Endothelial cell (in vitro differentiated cells): ENCODE measurements around the gene GFY. TPM values are rescaled to one million over a fixed set of nuclear protein-coding genes. Genes with fewer than 3 reads are reported as not detected.

Experiments used
- DNase-seq: peaks from one replicate; pipeline ENCODE4 v3.0.0; 2021; ENCODE audit warnings: low spot score
- H3K27ac Mint-ChIP-seq: one replicate; pipeline ENCODE4 v1.8.0; 2021; ENCODE audit warnings: mixed read lengths, inconsistent platforms; ENCODE audit not compliant: unreplicated experiment
- H3K27me3 Mint-ChIP-seq: one replicate; pipeline ENCODE4 v1.8.0; 2021; ENCODE audit warnings: mild to moderate bottlenecking, moderate library complexity, mixed read lengths, inconsistent platforms; ENCODE audit not compliant: unreplicated experiment
- H3K36me3 Mint-ChIP-seq: one replicate; pipeline ENCODE4 v1.8.0; 2021; ENCODE audit warnings: mild to moderate bottlenecking, low read depth, mixed read lengths, inconsistent platforms; ENCODE audit not compliant: unreplicated experiment
- H3K4me1 Mint-ChIP-seq: one replicate; pipeline ENCODE4 v1.8.0; 2021; ENCODE audit warnings: mild to moderate bottlenecking, mixed read lengths, inconsistent platforms; ENCODE audit not compliant: unreplicated experiment
- H3K4me3 Mint-ChIP-seq: one replicate; pipeline ENCODE4 v1.8.0; 2021; ENCODE audit warnings: mild to moderate bottlenecking, mixed read lengths, inconsistent platforms; ENCODE audit not compliant: unreplicated experiment
- H3K9me3 Mint-ChIP-seq: one replicate; pipeline ENCODE4 v1.8.0; 2021; ENCODE audit warnings: mixed read lengths, inconsistent platforms; ENCODE audit not compliant: unreplicated experiment
- CTCF ChIP-seq: fragments of 200-600 bp; sonication (generic); IDR thresholded peaks from one replicate; pipeline ENCODE4 v1.5.0; 2021; ENCODE audit warnings: antibody characterized with exemption; ENCODE audit not compliant: unreplicated experiment
- total RNA-seq: library from RNA; stranded (reverse); fragmentation: NEBNext Ultra II Directional; extraction: Animal tissue kit (Norgen Biotek cat#: 25700); gene quantifications from one replicate; pipeline ENCODE4 v1.2.1, GENCODE V29; 2021; ENCODE audit not compliant: unreplicated experiment

The GFY gene
- total RNA-seq, 1 donor from 2014 or later, result not detected

GRCh38 chr19:49448432-49448786 lies 23.2 kb downstream of the GFY start:
- Mint-ChIP-seq H3K27me3 (peaks cover 23% of the 10 kb centered on the region), H3K4me1 (peaks cover 24% of the 10 kb centered on the region), H3K9me3 (no peaks in the 10 kb centered on the region), H3K4me3 (peak overlapping the region; percentile 85), H3K36me3 (peaks cover 31% of the 10 kb centered on the region), H3K27ac (peak overlapping the region; percentile 3)
- no peak for DNase-seq
- TF ChIP-seq CTCF, result no peak

GRCh38 chr19:49450405-49450804 lies 25.2 kb downstream of the GFY start:
- H3K9me3 Mint-ChIP-seq, result no peaks in the 10 kb centered on the region
- H3K27me3 Mint-ChIP-seq, result peaks cover 29% of the 10 kb centered on the region
- DNase-seq, result no peak
- H3K27ac Mint-ChIP-seq, result peak overlapping the region; percentile 78
- H3K4me1 Mint-ChIP-seq, result peaks cover 31% of the 10 kb centered on the region
- no peak for TF ChIP-seq CTCF
- H3K4me3 Mint-ChIP-seq, result peak overlapping the region; percentile 88
- H3K36me3 Mint-ChIP-seq, result peaks cover 35% of the 10 kb centered on the region

- H3K4me1 Mint-ChIP-seq, result peaks cover 31% of the 10 kb centered on the region
- peaks cover 31% of the 10 kb centered on the region for H3K27me3 Mint-ChIP-seq
- H3K27ac Mint-ChIP-seq, result peak within 1 kb of the TSS; percentile 100
- DNase-seq, result peak; percentile 84
- H3K36me3 Mint-ChIP-seq, result peaks cover 29% of the 10 kb centered on the region
- no peaks in the 10 kb centered on the region for H3K9me3 Mint-ChIP-seq
- TF ChIP-seq CTCF, result no peak
- peak within 1 kb of the TSS; percentile 99 for H3K4me3 Mint-ChIP-seq
These were observed 26.4 kb downstream of the GFY start, which contains the start of gene PIH1D1 for GRCh38 chr19:49451430-49452181. Gene PIH1D1, minus strand, starts transcription at chr19:49451814. Its CDS starts 240 bp downstream, at chr19:49451574.

GRCh38 chr19:49453013-49453756 lies 28.0 kb downstream of the GFY start, which contains the start of gene ALDH16A1:
Gene ALDH16A1, plus strand, starts transcription at chr19:49453225. Its CDS starts 107 bp downstream, at chr19:49453332.
- peaks cover 31% of the 10 kb centered on the region for H3K4me1 Mint-ChIP-seq
- peak within 1 kb of the TSS; percentile 99 for H3K4me3 Mint-ChIP-seq
- no peak for TF ChIP-seq CTCF
- peaks cover 32% of the 10 kb centered on the region for H3K27me3 Mint-ChIP-seq
- peak within 1 kb of the TSS; percentile 100 for H3K27ac Mint-ChIP-seq
- no peaks in the 10 kb centered on the region for H3K9me3 Mint-ChIP-seq
- peak; percentile 98 for DNase-seq
- H3K36me3 Mint-ChIP-seq, result peaks cover 28% of the 10 kb centered on the region
